ENCODE measurements around the gene WNT9A.

Gene WNT9A

DNA sequence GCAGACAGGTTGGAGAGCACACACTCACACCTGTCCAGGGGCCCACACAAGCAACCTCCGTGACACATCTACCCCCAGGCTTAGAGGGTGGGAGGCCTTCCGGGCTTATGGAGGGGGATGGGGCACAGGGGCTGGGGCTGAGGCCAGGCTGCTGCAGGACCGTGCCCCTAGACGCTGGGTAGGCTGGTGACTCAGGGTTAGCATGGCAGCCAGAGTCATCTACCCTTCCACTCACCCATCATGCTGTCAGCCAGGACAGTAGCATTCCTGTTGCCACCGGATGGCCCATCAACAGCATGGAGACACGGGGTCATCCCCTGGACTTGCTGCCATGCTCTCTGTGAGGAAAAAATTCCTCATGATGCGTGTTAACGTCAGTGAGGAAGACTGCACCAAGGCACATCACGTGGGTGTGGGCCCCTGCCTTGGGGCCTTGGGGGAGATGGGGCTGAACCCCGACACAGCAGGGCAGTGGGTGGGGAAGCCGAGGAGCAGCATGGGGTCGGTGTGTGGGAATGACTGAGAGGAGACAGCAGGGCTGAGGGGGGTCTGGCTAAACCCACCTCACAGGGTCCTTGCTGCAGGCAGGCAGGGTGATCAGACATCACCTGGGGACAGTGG, 52.8 kb downstream of the WNT9A start:
- no peak for DNase-seq

DNA sequence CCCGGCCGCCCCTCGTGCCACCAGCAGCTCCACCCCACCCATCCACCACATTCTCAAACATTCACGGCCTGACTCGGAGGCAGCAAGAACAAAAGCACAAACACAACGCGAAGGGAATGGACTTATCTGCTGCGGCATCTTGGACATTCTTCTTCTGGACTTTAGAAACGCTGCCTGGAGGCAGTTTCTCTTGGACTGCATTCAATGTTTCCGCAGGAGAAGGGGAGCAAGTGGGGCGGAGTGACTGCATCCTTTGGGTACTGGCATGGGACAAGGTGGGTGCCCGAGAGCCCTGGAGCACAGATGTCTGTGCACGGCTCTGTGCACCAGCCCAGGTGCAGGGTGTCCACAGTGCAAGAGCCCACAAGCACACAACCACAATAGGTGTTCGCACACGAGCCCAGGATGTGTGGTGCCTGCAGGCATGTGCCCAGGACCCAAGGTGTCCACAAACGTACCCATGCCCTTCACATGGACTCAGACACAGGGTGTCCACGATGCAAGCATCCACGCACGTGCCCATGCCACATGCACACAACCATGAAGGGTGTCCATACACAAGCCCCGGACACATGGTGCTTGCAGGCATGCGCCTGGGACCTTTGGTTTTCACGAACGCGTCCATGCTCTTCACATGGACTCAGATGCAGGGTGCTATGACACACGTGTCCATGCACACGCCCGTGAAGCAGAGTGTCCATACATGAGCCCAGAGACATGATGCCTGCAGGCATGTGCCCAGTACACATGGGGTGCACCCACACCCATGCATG, 53.6 kb downstream of the WNT9A start:
- no peak for DNase-seq

- DNase-seq, result no peak
Measured at GRCh38 chr1:227893300-227893948, 54.3 kb downstream of the WNT9A start.

DNA sequence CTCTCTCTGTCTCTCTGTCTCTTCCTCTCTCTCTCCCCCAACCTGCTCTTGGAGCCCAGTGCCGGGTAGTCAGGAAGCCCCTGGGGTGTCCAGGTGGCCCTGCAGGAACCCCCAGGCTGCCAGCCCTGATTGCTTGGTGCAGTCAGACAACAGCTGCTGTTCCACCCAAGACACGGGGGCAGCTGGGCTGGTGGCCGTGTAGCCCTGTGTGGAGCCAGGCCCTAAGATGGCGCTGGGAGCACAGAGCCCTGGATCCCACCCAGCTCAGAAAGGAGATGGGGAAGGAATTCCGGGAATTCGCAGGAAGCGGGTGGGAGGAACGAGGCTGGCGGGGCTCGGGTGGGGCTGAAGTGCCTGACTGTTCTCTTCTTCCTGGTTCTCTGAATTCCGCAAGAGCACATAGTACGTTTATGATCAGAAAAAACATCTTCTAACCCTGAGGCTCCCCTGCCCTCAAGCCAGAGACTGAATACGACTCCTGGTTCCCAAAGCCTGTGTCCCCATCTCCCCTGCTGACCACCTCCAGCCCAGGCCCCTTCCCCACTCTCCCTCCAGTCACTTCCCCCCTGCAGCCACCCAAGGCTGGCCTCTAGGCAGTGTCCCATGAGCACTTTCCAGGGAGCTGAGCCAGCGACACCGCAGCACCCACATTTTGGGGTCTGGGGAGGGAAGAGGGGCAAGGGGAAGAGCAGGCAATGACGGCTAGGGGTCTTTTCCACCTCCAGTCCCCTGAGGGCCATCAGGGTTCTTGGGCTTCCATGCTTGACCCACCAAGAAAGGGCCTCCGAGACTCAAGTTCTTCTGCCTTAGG, 55.0 kb downstream of the WNT9A start:
- no peak for DNase-seq

DNA sequence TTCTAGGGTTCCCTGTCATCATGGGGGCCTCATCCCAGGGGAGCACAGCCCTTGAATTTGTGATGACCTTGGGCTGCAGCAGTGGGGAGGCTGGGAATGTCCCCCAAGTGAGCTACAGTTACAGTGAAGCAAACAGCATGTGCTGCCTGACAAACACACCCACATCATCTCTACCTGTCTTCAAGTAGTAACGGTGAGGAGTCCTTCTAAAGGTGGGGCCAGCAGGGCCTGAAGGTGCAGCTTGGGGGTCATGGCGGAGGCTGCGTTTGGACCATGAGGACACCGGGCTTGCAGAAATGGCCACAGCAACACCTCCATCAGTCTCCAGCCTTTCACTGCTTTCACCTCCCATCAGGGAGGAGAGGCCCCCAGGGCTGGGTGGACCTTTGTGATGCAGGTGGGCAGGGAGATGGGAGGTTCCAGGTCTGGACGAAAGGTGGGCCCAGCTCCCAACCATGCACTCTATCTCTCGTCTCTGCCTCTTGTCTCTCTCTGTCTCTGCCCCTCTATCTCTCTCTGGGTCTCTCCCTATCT, 55.7 kb downstream of the WNT9A start:
- DNase-seq, result no peak

DNA sequence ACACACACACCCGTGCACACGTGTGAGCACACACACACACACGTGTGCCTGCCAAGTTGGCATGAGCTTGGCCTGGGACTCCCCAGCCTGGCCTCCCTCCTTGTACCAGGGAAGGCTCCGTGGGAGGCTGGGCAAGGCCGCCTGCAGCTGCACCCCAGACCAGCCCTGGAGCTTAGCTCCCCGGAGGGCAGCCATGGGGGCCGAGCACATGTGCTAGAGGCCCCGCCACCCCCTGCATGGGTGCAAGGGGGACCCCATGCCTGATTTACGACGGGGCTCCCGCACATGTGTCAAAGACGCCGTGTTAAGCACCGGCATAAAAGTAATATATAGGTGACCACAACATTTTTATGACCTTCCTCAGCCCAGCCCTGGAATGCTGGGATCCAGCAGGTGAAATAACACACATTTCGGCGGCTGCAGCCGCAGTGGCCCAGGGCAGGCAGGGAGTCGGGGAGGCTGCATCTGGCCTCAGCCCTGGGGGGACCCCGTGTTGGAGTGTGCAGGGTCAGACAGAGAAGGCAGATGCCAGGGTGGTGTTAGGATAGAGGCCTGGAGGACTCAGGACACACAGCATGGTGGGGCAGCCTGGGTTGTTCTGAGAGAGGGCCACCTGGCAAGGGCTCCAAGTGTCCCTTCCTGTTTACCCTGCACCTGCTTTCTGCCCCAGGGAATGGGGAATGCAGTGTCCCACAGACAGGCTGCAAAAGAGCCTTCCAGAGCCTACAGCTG, 56.3 kb downstream of the WNT9A start:
- no peak for DNase-seq

DNA sequence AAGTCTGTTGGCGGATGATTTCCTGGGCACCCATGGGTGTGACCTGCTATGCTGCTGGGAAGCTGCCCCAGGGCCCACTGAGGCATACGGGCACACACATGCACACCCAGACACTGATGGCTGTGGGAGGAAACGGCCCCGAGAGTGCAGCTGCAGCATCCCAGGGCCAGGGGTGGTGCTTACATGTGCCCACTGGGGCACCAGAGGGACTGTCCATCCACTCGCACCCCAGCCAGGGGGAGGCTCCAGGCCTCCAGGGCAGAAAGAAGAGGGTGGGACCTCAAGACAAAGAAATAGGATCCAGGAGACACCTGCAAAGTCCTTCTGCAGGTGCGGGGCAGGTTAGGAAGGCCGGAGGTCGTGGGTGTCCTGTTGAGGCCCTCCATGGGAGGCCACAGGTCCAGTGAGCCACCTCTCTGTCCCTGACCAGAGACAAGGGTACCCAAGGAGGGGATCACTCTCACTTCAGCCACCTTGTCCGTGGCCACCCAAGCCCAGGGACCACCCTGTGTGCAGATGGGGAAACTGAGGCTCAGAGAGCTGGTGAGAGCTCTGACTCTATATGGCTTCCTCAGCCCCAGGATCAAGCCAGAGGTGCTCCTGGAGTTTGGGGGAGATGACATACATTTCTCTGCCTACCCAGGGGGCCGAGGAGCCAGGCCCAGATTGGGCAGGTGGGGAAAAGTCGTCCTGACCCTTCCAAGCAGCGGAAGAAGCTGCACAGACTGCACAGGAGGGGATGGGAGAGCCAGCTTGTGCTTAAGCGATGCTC, 57.1 kb downstream of the WNT9A start:
- DNase-seq, result no peak

DNA sequence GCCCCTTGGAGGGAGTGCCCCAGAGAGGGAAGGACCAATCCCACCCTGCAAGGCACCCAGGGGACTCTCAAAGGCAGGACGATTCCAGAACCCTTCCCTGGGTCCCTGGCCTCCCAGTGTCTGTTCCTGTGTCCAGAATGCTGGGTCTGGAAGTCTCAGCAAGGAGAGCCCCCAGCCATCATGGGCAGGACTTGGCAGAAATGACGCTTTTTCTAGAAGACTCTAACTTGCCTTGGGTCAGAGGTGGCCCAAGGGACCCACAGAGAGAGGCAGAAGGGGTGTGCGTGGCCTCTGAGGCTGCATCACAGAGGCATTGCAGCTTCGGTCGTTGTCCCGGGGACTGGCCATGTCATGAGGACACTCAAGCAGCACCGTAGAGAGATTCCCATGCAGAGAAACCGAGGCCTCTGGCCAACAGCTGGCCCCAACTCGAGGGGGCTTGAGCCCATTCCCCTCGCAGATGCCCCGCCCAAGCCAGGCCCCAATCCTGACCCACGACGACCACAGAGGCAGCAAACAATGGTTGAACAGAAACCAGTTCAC, 57.8 kb downstream of the WNT9A start:
- DNase-seq, result no peak

DNA sequence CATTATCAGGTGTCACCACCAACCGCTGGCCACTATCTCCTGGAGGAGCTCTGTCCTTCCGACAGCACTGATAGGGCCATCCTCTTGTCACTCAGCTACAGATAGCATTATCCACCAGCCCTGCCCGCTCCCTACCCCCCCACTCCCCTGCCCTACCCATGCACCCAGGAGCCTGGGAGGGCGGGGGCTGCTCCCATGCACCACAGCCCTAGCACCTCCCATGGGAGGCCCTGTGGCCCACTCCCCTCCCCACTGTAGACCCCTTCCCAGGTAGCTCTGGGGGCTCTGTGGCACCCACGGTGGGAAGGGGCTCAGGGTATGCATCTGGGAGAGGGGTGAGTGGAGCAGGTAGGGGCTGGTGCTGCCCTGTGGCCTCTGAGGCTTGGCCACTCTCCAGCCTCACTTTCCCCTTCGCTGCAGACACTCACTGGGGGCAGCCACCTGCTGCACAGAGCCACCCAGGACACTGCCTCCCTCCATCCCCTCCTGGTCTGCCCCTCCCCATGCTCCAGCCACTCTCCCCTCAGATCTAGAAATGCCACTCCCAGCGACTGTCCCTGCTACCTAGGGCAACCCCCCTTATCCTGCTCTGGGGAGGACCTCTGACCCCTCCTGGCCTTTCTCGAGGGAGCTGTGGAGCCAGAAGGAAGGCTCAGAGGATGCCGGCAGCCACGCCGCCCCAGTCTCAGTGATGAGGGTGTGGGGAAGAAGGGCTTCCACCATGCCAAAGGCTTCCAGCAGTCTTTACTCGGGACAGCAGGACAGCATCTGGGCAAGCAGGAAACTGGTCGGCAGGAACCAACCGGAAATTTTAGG, 58.5 kb downstream of the WNT9A start:
- DNase-seq, result no peak

DNA sequence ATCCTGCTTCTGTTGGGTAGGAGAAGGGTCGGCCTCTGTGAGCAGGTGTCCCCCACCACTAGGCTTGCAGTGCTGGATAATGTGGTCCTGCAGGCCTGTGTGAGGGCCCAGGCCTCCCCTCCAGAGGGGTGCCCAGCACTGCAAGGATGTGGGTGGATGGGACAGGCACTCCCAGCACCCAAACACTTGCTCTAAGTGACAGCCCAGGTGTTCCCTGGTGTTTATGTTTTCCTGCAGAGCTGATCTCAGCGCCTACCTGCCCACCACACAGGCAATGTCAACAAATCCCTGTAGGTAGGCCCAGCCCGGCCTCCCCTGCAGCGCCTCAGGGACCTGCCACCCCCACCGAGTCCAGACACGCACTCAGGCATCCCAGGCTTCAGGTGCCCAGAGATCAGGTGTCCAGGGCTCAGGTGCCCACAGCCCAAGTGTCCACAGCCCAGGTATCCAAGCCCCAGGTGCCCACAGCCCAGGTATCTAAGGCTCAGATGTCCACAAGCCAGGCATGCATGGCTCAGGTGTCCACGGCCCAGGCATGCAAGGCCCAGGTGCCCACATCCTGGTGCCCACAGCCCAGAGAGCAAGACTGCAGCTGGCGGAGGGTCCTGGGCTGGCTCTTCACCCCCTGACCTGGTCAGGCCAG, 59.2 kb downstream of the WNT9A start:
- DNase-seq, result no peak

DNA sequence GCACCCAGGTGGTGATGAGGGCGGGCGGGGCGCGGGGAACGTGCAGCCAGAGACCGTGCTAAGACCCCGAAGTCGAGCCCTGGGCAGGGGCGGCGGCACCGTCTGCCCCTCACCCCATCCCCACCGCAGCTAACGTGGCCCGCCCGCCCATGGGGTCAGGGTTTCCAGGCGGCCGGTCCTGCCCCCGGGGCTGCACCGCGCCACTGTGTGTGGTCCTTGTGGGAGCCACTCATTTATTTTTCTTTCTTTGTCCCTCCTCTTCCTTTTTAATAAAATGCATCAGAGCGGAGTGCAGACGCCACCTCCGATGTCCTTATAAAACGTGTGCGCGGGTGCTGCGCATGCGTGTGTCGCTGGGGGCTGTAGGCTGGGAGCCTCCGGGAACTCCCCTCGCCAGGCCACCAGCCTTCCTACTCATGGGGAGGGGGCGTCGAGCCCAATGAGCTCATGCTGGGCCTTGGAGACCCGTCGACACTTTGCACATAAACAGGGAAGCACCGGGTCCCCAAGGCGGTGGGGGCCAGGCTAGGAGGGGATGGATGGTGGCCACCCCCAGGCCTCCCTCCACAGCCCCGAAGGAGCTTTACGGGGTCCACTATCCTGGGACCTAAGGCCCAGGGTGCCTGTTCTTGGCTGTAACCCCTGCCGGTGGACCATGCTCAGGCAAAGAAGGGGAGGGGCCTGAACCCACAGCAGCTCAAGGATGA, 59.9 kb downstream of the WNT9A start:
- peak; percentile 82 for DNase-seq

DNA sequence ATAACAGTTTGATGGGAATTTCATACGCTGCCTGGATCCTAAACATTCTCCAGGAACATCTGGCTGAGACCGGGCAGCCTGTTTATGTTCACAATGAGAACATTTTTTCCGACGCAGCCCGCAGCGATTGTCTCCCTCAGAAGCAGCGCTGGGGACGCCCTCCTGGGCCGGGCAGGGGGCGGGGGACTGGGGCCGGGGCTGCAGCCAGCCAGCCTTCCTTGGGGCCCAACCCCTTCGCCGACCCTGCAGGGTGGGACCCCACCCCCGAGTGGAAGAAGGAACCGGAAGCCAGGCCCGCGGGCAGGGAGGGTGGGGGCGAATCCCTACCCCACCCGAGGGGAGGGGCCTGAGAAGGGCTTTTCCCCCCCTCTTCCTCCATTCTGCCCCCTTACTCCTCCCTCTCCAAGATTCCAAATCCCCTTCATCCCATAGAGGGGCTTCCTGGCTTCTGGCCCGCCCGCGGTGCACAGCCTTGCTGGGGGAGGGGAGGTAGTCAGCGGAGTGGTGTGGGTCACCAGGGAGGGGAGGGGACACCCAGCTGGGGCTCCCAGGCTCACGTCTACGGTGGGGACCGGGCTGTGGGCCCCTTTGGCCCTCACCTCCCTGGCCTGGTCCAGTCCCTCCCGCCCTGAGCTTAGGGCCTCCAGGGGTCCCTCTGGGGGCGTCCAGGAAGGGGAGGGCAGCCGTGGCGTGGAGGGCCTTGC, 60.6 kb downstream of the WNT9A start:
- peak; percentile 84 for DNase-seq

DNA sequence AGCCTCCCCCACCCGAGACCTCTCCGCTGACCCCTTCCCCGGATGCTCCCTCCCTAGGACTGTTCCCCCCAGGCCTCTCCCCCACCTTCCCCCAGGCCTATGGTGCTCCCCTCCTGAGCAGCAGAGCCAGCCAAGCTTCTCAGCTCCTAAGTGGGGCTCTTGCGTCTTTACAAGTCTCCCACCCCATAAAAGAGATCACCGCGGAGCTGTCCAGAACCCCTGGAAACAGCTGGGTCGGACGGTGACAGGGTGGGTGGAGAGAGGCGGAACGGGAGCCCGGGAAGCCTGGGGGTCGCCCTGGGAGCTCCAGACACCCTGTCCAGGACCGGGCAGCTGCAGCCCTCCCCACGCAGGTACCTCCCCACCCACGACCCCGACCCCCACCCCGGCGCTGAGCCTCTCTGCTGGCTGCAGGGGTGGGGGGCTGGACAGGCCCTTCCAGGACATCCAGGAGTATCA, 61.2 kb downstream of the WNT9A start:
- no peak for DNase-seq

GRCh38 chr1:227885648-227886502, 61.9 kb downstream of the WNT9A start:
- DNase-seq, result no peak

DNA sequence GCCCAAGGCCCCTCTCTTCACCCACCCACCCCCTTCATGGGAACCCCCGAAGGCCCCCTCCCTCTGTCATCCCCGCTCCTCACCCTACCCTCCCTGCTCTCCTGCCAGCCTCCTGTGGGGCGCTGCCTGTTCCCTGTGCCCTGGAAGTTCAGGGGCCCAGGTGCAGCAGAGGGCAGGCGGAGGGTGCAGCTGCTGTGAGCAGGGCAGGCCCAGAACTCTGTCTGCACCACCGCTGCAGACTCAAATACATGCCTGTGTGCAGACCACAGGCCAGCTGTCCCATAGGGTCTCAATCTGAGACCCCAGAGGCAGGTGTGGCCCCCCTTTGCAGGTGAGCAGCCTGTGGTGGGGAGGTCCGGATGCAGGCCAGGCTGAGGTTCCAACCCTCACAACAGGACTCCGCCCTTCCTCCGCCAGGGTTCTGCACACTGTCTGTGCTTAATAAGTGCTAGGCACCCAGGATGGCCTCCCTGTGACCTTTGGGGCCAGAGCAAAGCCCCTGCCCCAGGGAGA, 62.5 kb downstream of the WNT9A start:
- DNase-seq, result no peak

- no peak for DNase-seq
Measured at GRCh38 chr1:227884370-227885134, 63.2 kb downstream of the WNT9A start.
